Right hindlimb (tissue), 1 donor: ENCODE data around the gene QPRT.
"Not testable (repeated sequence)": the region's sequence is repeated elsewhere in the genome, so short reads cannot be mapped to it uniquely, and the experiment has no call there.

ENCODE experiments used
- DNase-seq: peaks from one replicate; pipeline ENCODE4 v3.0.0-alpha.2; 2018

QPRT gene

DNA sequence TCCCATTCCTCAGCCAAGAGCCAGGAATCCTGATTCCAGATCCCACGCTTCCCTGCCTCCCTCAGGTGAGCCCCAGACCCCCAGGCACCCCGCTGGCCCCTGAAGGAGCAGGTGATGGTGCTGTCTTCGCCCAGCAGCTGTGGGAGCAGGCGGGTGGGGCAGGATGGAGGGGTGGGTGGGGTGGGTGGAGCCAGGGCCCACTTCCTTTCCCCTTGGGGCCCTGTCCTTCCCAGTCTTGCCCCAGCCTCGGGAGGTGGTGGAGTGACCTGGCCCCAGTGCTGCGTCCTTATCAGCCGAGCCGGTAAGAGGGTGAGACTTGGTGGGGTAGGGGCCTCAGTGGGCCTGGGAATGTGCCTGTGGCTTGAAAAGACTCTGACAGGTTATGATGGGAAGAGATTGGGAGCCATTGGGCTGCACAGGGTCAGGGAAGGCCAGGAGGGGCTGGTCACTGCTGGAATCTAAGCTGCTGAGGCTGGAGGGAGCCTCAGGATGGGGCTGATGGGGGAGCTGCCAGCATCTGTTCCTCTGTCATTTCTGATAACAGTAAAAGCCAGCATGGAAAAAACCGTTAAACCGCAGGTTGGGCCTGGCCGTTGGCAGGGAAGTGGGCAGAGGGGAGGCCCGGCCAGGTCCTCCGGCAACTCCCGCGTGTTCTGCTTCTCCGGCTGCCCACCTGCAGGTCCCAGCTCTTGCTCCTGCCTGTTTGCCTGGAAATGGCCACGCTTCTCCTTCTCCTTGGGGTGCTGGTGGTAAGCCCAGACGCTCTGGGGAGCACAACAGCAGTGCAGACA is 15.8 kb upstream of the QPRT start, which contains the start of gene SPN:
Gene SPN (plus strand): TSS at position 232 of the 791 bp plus-strand sequence. CDS start 482 bp downstream, at position 714.
- DNase-seq = no peak

DNA sequence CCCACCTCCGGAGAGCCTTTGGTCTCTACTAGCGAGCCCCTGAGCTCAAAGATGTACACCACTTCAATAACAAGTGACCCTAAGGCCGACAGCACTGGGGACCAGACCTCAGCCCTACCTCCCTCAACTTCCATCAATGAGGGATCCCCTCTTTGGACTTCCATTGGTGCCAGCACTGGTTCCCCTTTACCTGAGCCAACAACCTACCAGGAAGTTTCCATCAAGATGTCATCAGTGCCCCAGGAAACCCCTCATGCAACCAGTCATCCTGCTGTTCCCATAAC is 15.2 kb upstream of the QPRT start:
- DNase-seq = no peak

DNA sequence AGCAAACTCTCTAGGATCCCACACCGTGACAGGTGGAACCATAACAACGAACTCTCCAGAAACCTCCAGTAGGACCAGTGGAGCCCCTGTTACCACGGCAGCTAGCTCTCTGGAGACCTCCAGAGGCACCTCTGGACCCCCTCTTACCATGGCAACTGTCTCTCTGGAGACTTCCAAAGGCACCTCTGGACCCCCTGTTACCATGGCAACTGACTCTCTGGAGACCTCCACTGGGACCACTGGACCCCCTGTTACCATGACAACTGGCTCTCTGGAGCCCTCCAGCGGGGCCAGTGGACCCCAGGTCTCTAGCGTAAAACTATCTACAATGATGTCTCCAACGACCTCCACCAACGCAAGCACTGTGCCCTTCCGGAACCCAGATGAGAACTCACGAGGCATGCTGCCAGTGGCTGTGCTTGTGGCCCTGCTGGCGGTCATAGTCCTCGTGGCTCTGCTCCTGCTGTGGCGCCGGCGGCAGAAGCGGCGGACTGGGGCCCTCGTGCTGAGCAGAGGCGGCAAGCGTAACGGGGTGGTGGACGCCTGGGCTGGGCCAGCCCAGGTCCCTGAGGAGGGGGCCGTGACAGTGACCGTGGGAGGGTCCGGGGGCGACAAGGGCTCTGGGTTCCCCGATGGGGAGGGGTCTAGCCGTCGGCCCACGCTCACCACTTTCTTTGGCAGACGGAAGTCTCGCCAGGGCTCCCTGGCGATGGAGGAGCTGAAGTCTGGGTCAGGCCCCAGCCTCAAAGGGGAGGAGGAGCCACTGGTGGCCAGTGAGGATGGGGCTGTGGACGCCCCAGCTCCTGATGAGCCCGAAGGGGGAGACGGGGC is 14.7 kb upstream of the QPRT start:
- no peak for DNase-seq

DNA sequence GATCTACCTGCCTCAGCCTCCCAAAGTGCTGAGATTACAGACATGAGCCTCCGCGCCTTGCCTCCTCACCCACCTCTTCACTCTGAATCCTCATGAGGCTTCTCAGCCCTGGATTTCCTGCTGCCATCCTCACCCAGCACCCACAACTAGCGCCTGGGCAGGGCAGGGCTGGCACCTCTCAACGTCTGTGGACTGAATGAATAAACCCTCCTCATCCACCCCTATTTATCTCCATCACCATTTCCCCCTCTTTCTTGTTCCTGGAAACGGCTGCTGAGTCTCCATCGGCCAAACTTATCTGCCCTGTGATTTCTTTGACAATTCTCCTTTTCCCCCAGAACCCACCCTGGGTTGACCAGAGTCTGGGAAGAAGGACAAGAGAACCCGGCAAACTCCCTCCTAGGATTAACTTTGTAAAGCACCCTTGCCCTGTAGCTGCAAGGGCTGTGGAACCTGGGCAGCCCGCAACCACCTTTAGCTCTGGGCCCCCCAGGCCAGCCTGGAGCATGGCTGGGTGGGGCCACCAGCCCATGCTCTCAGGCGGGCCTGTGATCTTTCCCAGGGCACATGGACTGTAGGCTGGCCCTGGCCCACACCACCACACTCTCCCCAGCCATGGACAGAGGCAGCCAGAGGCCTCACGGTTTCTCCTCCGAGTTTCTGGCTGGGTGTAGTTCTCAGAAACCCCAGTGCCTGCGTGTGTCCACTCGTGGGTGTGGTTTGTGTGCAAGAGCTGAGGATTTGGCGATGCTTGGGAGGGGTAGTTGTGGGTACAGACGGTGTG is 13.5 kb upstream of the QPRT start:
- DNase-seq = no peak

DNA sequence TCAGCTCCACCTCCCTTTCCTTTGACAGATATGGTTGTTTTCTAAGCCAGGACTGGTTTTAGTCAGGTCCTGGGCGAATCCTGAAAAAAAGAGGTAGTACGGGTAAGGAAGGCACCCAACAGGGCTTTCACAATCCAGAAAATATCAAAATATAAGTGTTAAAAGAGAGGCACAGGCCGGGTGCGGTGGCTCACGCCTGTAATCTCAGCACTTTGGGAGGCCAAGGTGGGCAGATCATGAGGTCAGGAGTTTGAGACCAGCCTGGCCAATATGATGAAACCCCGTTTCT is 11.7 kb upstream of the QPRT start:
- not testable (repeated sequence) for DNase-seq

DNA sequence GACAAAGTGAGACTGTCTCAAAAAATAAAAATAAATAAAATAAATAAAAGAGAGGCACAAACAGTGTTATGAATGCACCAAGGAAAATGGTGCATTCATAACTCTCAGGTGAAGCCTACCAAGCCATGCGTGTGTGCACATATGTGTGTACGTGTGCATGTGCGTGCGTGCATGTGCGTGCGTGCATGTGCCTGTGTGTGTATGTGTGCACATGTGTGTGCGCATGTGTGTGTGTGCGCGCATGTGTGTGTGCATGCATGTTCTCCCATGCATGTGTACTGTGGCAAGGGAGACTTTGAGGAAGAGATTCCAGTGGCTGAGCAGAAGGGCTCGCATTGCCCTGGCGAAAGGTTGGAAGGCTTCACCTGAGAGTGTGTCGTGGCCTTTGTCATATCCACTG is 11.2 kb upstream of the QPRT start:
- no peak for DNase-seq

DNA sequence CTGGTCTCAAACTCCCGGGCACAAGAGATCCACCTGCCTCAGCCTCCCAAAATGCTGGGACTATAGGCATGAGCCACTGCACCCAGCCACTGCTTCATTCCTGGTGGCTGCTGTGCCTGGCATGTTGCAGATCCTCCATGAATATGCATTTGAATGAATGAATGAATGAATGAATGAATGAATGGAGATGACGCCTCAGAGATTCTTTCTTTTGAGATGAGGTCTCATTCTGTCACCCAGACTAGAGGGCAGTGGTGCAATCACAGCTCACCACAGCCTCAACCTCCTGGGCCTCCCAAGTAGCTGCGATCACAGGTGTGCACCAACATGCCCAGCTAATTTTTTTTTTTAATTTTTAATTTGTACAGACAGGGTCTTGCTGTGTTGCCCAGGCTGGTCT is 10.7 kb upstream of the QPRT start:
- no peak for DNase-seq

DNA sequence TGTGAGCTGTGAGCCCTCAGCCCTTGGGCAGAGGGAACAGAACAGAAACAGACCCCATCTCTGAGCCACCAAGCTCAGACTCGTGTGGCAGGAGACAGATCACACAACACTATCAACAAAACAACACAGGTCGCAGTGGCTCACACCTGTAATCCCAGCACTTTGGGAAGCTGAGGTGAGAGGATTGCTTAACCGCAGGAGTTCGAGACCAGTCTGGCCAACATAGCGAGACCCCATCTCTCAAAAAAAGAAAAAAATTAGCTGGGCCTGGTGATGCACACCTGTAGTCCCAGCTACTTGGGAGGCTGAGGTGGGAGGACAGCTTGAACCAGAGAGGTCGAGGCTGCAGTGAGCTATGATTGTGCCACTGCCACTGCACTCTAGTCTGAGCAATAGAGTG is 5.5 kb upstream of the QPRT start:
- DNase-seq = no peak

DNA sequence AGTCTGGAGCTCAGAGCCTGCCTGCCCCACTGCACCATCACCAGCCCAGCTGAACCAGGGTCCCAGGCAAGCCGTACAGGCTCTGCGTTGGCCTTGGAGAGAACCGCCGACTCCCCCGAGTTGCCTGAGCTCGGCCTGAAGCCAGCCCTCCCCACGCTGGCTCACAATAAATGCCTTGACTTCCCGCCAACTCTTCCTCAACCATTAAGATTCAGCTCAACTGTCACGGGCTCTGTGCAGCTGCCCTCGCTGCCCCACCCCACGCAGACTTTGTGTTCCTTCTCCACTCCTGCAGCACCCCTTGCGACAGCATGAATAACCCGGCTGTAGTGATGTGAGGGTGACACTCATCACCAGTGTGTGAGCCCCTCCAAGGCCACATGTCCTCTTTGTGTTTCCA is 4.8 kb upstream of the QPRT start:
- DNase-seq = peak; percentile 75

DNA sequence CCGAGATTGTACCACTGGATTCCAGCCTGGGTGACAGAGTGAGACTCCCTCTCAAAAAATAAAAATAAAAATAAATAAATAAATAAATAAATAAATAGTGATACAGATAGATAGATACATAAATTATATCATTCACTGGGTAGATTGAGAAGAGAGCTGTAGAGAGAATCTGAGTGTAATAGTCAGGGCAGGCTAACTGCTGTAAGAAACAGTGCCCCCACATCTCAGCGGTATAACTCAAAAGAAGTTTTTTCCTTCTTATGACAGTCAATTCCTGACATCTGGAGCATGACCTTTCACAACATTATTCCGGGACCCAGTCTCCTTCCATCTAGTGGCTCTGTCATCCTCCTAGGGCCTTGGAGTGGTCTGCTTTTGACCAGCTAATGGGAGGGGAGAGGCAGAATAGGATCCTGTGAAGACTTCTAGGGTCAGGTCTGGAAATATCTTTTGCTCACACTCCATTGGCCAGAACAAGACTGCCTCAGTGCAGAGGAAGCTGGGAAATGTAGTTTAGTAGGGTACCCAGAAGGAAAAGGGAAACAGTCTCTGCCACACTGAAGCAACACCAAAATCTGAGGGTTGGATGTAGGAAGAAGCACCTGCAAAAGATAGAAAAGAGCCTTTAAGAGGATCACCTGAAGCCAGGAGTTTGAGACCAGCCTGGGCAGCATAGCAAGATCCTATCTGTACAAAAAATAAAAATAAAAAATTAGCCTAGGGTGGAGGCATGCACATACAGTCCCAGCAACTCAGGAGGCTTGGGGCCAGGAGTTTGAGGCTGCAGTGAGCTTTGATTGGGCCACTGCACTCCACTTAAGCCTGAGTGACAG is 3.0 kb upstream of the QPRT start:
- DNase-seq = no peak

DNA sequence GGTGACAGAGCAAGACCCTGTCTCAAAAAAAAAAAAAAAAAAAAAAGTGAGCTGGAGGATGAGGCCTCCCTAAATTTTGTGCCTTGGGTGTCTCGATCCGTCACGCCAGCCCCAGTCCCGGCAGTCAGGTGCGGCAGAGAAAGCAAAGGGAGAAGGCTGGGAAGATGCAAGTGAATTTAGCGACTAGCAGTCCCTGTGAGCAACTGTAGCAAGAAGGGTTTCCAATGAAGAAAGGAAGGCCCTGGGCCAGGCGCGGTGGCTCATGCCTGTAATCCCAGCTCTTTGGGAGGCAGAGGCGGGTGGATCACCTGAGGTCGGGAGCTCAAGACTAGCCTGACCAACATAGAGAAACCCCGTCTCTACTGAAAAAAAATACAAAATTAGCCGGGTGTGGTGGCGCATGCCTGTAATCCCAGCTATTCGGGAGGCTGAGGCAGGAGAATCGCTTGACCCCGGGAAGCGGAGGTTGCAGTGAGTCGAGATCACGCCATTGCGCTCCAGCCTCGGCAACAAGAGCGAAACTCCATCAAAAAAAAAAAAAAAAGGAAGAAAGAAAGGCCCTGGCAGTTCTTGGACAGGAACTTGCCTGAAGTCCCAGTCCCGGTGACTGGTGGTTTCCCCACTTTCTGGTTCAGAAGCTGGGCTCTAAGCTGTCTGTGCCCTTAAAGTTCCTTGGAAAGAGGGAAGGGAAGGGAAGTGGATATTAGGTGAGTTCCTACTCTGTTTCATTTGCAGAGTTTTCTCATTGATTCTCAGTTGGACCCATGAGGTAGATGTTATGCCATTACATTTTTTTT is 1.8 kb upstream of the QPRT start:
- no peak for DNase-seq

DNA sequence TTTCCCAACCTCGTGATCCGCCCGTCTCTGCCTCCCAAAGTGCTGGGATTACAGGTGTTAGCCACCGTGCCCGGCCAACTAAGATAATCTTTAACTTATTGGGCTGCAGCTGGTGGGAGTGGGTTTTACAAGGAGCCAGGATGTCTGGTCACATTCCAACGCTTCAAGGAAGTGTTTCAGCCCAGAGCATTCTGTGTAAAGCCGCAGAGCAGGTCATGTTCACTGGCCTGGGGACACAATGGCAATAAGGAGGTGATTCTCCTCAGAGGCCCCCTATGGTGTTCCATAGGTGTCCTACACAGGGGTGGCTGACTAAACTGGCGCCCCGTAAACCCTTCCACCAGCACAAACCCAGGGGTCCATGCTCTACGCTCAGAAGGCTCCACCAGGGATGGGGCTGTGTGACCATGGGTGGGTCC is 1.2 kb downstream of the QPRT start:
- no peak for DNase-seq

DNA sequence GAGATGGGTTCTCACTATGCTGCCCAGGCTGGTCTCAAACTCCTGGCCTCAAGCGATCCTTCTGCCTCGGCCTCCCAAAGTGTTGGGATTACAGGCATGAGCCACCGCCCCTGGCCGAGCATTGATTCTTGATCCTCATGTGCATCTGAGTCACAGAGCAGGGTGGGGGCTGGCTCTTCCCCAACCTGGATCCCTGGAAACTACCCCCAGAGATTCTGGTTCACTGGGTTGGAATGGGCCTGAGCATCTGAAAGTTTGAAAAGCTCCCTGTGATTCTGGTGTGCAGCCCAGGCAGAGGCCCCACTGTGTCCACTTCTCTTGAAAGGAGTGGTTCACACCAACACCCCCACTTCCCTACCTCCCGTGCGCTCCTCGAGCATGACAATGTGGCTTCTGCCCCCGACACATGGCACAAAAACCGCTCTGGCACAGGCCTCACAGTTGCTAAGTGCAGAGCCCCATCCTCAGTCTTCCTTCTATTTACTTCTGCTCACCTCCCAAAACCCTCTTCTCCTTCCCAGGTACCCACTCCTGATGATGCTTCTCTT is 4.6 kb downstream of the QPRT start:
- no peak for DNase-seq

DNA sequence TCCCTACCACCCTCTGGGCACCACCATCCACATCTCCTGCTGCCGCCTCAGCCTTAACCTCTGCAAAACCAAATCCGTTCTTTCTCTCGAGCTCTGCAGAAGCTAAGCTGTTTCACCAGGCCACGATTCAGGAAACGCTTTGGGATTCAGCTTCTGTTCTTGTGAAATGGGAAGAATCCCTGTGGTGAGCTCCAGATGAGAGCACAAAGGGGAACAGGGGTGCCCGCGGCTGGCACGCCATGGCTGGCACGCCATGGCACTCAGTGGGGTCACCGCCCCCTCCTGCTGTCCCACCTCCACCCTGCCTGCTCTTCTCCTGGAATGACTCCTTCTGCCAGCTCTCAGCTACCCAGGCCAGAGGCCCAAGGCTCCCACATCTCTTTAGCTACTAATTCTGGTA is 5.7 kb downstream of the QPRT start:
- no peak for DNase-seq

DNA sequence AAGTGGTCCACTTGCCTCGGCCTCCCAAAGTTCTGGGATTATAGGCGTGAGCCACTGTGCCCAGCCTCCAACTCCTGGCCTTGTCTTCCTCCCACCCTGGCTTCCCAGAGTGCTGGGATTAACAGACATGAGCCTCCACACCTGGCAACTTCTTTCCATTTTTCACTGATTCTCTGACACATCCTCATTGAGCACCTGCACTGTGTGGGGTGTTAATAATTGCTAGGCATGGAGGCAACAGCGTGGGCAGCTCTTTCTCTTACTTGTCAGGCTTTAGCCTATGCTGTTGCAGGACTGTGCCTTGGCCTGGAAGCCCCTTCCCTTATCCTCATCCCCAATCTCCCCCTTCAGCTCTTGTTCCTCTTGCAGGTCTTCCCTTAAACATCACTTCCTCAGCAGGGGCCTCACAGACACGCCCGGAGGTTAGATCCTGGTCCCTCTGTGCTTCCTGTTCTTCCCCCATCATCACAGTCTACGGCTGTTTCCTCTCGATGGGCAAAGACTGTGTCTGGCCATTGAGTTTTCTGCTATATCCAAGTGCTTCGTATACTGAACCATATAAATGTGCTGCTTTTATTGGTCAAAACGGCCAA is 7.9 kb downstream of the QPRT start:
- DNase-seq = no peak

DNA sequence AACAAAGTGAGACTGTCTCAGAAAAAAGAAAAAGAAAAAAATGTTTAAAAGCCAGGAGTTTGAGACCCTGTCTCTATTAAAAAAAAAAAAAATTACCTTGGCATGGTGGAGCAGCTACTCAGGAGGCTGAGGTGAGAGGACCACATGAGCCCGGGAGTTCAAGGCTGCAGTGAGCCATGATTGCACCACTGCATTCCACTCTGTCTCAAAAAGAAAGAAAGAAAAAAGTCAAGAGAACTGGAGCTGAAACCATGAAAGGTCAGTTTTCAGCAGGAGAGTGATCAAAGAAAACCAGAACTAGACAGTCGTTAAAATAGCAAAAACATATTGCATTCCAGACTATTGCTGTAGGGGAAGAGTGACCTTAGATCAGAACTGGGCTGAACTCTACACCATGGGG is 8.8 kb downstream of the QPRT start:
- no peak for DNase-seq

DNA sequence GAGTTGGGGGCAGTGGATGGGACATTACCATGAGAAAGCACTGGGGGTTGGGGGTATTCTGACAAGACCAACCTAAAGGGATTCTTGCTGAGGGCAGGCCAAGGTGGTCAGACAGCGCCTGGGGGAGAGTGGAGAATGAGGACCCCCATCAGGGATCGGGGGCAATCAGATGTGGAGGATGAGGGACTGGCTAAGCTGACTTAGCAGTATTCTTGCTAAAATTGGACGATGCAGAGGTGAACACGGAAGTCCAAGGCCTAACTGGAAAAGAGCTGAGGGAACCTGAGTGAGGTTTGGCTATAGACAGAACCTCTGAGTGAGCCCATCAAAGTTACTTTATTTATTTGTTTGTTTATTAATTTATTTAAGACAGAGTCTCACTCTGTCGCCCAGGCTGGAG is 9.2 kb downstream of the QPRT start:
- DNase-seq = no peak

DNA sequence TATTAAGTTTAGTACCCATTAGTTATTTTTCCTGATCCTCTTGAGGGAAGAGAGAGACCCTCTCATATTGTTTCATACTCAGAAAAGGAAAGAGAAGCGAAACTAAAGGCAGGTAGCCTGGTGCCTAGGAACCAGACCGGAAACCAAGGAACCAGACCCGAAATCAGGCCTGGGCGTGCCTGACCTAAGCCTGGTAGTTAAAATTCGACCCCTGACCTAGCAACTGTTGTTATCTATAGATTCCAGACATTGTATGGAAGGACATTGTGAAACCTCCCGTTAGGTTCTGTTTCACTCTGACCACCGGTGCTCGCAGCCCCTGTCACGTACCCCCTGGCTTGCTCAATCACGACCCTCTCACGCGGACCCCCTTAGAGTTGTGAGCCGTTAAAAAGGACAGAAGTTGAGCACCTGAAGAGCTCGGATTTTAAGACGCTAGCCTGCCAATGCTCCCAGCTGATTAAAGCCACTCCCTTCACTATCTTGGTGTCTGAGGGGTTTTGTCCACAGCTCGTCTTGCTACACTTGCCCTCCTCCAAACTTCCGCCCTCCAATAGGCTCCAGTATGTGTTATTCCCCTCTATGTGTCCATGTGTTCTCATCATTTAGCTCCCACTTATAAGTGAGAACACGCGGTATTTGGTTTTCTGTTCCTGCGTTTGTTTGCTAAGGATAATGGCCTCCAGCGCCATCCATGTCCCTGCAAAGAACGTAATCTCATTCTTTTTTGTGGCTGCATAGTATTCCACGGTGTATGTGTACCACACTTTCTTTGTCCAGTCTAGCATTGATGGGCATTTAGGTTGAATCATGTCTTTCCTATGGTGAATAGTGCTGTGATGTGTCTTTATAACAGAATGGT is 10.7 kb downstream of the QPRT start:
- DNase-seq = not testable (repeated sequence)

DNA sequence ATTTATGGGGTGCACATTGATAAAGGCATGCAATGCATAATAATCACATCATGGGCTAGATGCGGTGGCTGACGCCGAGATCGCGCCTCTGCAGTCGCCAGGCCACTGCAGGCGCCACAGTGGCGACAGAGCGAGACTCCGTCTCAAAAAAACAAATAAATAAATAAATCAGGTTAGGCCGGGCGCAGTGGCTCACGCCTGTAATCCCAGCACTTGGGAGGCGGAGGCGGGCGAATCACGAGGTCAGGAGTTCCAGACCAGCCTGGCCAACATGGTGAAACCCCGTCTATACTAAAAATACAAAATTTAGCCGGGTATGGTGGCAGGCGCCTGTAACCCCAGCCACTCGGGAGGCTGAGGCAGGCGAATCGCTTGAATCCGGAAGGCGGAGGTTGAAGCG is 13.6 kb downstream of the QPRT start:
- not testable (repeated sequence) for DNase-seq
